ENCODE measurements around the gene TMEM207.
"Not testable (repeated sequence)": the region's sequence is repeated elsewhere in the genome, so short reads cannot be mapped to it uniquely, and the experiment has no call there.

TMEM207 gene

GRCh38 chr3:190449801-190450200 lies at the start of gene TMEM207:
Gene TMEM207 (minus strand): TSS chr3:190449901. CDS start chr3:190449809, 92 bp downstream.
- DNase-seq (ENCODE audit: low spot score) = no peak

- no peak for DNase-seq (ENCODE audit: low spot score)
Observed at GRCh38 chr3:190499122-190499521, 49.4 kb upstream of the TMEM207 start.

GRCh38 chr3:190498293-190498692 lies 48.6 kb upstream of the TMEM207 start:
- DNase-seq (ENCODE audit: low spot score) = no peak

DNA sequence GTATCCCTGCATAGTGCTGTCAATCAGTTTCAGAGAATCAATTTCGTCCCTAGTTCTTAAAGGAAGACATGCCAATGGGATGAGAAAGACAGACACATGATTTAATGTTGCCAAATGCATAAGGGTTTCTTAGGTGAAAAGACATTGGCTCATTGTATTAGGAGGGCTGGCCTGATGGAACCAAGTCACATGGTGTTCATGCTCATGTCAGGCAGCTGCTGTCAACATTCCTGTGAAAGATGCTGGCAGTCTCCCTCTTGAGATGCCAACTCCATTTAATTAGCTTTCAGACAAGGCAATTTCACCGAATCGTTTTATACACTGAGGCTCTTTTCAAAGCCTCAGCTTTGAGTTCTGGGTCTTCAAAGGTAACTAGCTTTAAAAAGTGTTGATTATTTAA lies 48.1 kb upstream of the TMEM207 start:
- no peak for DNase-seq (ENCODE audit: low spot score)

DNA sequence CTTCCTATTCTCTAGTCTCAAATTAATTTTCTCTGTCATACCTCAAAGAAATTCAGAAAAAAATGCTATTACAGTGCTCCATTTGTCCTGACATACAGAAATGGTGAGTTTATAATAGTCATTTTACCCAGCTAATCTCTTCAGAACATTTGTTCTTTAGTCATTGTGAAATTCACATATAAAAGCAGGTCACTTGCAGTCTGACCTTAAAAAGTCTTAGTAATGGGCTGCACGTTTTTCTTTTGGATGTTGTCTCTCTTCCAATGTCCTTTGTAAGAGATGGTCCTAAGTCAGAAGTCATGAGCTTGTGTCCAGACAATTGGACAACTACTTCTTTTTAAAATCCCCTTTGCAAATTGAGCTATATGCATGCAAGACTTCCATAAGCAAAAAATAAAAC lies 47.2 kb upstream of the TMEM207 start:
- DNase-seq (ENCODE audit: low spot score) = no peak

DNA sequence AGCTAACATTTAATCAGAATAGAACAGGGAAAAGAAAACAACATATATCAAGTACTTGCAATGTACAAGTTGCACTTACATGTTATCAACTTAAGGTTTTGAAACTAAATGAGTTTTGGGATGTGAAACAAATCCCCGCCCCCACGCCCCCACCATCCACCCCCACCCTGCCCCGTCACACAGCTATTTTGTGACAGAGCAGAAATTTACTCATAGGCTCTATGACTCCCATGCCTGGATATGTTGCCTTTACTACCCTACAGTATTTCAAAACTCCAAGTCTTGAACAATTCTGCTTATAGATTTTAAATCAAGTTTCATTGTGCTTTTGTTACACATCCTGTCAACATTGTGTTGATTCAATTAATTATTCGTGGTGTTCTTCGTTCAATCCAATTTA lies 46.1 kb upstream of the TMEM207 start:
- DNase-seq (ENCODE audit: low spot score) = no peak

- DNase-seq (ENCODE audit: low spot score) = no peak
Observed at GRCh38 chr3:190495354-190495753, 45.7 kb upstream of the TMEM207 start.

DNA sequence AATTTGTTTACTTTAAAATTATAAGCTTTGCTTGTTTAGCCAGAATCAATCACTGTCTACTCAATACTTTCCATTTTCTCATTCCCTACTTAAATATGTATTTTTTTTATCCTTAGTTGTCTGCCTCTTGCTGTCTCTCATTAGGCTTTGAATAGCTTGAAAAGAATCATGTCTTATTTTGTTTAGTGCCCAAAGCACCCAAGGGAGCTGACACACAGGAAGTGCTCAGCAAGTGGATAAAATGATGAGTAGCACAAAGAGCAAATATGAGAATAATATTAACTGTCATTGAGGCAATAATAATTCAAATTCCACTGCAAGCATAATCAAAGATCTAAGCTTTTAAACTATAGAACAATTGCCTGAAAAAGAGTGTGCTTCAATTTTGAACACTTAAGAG lies 45.2 kb upstream of the TMEM207 start:
- DNase-seq (ENCODE audit: low spot score) = no peak

- no peak for DNase-seq (ENCODE audit: low spot score)
Observed at GRCh38 chr3:190492966-190493365, 43.3 kb upstream of the TMEM207 start.

DNA sequence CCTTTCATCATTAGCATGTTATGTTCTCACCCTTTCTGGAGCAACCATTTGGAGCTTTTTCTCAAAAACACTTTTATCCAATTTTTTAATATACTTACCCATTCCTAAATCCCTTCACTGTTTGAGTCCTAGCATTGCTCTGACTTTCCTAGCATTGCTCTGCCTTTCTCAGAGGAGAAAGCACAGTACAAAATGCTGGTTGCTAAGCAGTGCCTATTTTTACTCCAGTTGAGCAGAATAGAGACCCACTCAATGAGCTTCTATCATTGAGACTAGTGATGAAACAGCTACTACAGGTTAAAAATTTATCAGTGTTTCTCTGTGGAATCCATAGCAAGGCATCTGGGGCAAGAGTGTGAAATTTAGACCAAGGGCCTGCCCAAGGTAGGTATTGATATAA lies 42.4 kb upstream of the TMEM207 start:
- no peak for DNase-seq (ENCODE audit: low spot score)

- no peak for DNase-seq (ENCODE audit: low spot score)
Observed at GRCh38 chr3:190491533-190492054, 41.9 kb upstream of the TMEM207 start.

- DNase-seq (ENCODE audit: low spot score) = no peak
Observed at GRCh38 chr3:190486908-190487607, 37.4 kb upstream of the TMEM207 start.

DNA sequence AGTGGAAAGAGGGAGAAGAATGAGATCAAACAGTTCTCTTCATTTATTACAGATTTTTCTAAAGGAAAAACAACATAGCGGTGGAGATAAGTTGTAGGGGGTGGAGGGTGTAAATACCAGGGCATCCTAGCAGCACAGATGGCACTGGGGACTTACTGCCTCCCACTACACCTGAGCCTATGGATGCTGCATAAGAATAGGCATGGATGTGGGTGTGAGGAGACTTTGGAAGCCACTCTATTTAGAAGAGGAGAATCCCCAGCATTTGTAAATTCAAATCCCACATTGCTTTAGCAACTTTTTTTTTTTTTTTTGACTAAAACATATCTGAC lies 36.8 kb upstream of the TMEM207 start:
- no peak for DNase-seq (ENCODE audit: low spot score)

DNA sequence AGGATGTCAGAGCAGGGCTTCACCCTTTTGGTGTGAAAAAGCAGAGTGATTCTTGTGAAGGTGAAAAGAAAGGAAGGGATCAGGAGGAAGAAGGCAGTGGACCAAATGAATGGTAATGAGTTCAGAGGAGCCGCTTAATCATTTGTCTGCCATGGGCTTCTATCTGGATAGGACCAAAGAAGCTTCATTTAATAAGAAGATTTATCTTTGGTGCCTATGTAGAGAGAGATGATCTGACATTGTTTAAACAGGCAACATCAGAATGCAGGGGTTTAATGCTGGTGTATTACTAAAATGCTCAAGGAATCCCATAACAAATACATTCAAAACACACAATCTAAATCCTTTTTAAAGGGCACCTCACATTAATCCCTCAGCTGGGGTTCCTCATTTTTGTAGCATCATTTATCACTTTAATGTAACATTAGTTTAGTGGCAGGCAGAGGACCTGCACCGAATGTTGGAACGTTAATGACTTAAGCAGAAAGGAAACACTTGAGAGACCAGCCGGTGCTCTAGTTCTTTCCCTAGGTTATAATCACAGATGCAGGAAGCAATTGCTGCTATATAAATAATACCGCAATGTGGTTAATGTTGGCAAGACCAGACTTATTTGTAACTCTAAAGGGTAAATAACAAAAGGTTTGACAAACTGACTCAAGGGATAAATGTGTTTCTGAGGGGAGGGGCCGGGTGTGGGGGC lies 36.3 kb upstream of the TMEM207 start:
- DNase-seq (ENCODE audit: low spot score) = no peak

DNA sequence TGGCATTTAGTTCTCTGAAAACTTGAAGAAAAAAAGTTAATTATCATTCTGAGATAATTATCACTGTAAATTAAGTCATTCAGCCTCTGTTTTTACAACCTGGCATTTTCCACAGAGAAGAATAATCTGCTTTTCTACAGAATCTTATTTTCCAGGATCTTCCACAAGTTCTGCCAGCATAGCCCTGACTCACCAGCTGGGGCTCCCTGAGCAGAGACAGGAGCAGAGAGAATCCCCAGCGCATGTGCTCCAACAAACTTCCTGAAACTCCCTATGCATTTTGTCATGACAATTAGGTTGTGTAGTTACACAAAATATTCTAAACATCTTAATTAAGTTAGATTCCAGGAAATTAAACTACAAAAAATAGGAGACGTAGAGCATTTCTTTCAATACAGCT lies 32.1 kb upstream of the TMEM207 start:
- no peak for DNase-seq (ENCODE audit: low spot score)

- not testable (repeated sequence) for DNase-seq (ENCODE audit: low spot score)
Observed at GRCh38 chr3:190473261-190473660, 23.6 kb upstream of the TMEM207 start.

- DNase-seq (ENCODE audit: low spot score) = no peak
Observed at GRCh38 chr3:190467922-190468321, 18.2 kb upstream of the TMEM207 start.

DNA sequence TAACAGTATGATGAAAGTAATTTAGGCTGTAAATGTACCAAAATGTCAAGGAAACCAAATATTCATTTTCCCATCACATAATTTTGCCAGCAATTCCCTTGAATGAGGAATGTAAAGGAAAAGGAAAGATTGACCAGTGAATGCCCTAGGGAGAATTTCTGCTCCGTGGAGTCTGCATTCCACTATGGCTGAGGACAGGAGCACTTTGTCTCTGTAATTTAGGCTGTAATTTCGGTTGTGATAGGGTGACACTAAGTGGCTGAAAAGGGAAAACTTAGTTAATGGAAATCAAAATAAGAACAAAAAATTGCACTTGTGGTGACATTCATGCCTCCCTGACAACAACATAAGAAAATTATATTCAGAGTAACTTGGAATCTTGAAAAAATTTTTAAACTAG lies 8.3 kb upstream of the TMEM207 start:
- DNase-seq (ENCODE audit: low spot score) = no peak

DNA sequence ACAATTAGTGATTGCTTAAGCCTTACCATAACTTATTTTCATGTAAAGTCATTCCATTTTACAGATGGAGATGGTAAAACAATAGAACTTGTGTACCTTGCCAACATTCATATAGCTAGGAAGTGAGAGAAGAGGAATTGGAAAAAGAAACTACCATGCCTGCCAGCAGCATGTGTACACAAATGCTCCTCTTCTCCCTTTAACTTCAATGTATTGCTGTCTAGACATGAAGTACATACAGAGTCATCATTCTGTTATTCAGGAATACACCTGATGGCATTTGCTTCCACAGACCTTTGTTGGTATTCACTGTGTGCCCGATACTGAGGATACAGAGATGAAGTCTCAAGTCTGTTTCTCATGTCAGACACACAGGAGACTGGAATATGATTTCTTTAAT lies 7.1 kb upstream of the TMEM207 start:
- DNase-seq (ENCODE audit: low spot score) = no peak

DNA sequence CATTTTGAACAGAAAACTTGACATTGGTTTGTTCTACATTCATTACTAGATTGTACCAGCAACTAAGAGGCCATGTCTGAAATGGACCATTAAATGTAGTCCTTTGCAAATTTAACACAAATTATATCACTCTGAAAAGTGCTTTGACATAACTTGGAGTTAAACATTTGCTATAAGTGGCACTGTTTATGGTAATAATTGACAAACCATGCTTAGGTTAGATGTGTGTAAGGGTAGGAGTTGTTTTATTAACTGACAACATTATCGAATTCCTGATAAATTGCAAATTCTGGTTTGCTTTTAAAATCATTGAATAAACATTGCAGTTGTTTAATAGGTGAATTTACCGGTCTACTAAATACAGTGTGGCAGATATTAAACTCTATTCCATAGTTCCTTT lies 6.1 kb upstream of the TMEM207 start:
- no peak for DNase-seq (ENCODE audit: low spot score)

DNA sequence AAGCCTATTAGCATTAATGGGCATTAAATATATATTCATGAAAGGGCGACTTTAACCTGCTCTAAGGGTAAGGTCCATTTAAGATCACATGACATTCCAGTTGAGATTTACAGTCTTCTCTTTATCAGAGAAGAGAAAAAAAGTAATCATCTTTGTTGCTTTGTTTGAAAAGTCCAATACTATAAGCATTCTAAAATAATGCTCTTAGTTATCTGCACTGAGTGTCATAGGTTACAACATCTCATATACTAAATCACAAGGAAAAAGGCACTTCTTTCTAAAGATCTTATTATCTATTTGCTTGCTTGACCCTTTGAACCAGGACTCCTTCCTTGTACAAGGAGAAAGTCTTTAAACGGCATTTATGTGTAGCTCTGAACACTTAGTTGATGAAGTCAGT lies 1.4 kb downstream of the TMEM207 start:
- no peak for DNase-seq (ENCODE audit: low spot score)

DNA sequence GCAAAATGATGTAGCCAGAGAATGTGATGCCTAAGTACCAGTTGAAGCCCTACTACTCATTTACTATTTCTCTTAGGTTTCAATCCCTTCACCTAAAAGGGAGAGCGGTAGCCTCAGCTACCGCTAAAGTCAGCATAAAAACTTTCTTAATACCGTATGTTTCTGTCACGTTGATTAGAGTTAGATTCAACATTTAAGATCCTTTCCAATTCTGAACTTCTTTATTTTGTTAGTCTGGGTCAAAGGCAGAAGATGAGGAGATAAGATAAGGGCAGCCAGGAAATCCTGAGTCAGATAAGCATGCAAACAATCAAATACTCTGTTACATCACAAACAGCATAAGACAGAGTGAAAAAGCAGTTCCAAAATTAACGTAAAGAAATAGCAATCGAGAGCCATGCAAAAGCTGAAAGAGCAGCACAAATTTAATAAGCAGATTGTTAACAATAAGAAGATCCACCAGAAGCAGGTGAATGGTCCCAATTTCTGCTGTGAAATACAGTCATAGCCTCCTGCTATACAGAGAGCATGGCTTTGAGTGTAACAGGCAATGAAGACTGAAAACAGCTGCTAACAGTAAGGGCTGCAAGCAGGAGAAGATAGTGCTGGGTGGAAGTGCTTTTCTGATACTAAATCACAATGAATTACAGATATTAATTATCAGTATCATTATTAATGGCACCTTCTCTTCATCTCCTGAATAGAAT lies 3.0 kb downstream of the TMEM207 start:
- DNase-seq (ENCODE audit: low spot score) = no peak

DNA sequence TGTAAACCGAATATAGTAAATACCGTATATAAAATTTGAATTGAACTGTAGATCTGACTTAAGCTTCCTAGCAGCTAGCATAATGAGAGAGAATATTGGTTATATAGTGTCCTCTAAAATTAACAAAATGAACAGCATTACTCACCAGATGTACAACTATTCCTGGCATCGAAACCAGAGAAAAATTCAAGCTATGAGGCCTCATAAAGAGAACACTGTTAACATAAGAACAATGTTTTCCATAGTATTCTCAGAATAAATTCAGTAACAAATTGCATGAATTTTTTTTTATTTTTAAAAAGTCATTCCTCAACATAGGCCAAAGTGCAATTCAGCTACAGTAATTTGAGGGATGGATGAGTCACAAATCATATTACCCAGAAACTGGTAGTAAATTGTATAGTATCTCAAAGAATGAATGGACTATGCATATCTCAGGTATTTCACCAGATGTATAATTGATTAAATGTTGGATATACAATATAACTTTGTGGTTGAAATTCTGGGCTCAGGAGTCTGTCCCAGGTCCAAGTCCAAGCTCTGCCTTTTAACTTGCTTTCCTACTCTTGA lies 5.0 kb downstream of the TMEM207 start:
- no peak for DNase-seq (ENCODE audit: low spot score)

All from hematopoietic multipotent progenitor cell treated with erythropoietin and hydrocortisone succinate and interleukin-3 and kit ligand, for 15 days (in vitro differentiated cells).